ENCODE measurements around the gene CIRBP. TPM values are rescaled to one million over a fixed set of nuclear protein-coding genes. Genes with fewer than 3 reads are reported as not detected.
A peak's percentile ranks its signal among the peaks of the same experiment; 100 is the strongest.

CIRBP gene
- polyA plus RNA-seq, 12 donors: 391 to 559 (median 467) TPM

- no peak for DNase-seq
These were observed 4.1 kb upstream of the CIRBP start for GRCh38 chr19:1264801-1265614.

GRCh38 chr19:1265615-1266128 is 3.5 kb upstream of the CIRBP start:
- DNase-seq: no peak

GRCh38 chr19:1266129-1266915 is 2.8 kb upstream of the CIRBP start:
- peak; percentile 72 for DNase-seq

GRCh38 chr19:1266916-1267476 is 2.1 kb upstream of the CIRBP start:
- peak; percentile 72 for DNase-seq

- no peak for DNase-seq
These were observed 1.5 kb upstream of the CIRBP start for GRCh38 chr19:1267477-1268225.

- no peak for DNase-seq
These were observed 687 bp upstream of the CIRBP start for GRCh38 chr19:1268226-1269064.

GRCh38 chr19:1269478-1270212 is 513 bp downstream of the CIRBP start:
- DNase-seq: peak; percentile 84

GRCh38 chr19:1270213-1270853 is 1.2 kb downstream of the CIRBP start:
- no peak for DNase-seq

GRCh38 chr19:1270854-1271527 is 1.9 kb downstream of the CIRBP start:
- no peak for DNase-seq

- no peak for DNase-seq
These were observed 2.6 kb downstream of the CIRBP start for GRCh38 chr19:1271528-1272422.

GRCh38 chr19:1272423-1273262 is 3.5 kb downstream of the CIRBP start:
- no peak for DNase-seq

- no peak for DNase-seq
These were observed 4.3 kb downstream of the CIRBP start for GRCh38 chr19:1273263-1274041.

GRCh38 chr19:1274081-1274851 is 5.1 kb downstream of the CIRBP start:
- DNase-seq: no peak

- DNase-seq: no peak
These were observed 5.7 kb downstream of the CIRBP start for GRCh38 chr19:1274852-1275259.

All from muscle of arm (tissue), 12 donors.